ENCODE measurements around the gene SETX.

The SETX gene

GRCh38 chr9:132235894-132236661 lies 118.7 kb downstream of the SETX start:
- Histone ChIP-seq H3K27me3 (replicated peaks; ENCODE audit: control insufficient read depth, insufficient read depth, low read length, poor library complexity, severe bottlenecking) (peaks cover 6% of the 10 kb centered on the region), H3K27ac (ENCODE audit: insufficient read depth, low read length, poor library complexity, severe bottlenecking) (no peak overlapping the region), H3K4me1 (ENCODE audit: control insufficient read depth, insufficient read depth, low read length, poor library complexity, severe bottlenecking) (peaks cover 6% of the 10 kb centered on the region), H3K36me3 (ENCODE audit: control insufficient read depth, insufficient read depth, low read length) (no peaks in the 10 kb centered on the region), H3K9me3 (ENCODE audit: control insufficient read depth, low read length) (no peaks in the 10 kb centered on the region), H3K4me3 (ENCODE audit: insufficient read depth, low read depth, low read length, poor library complexity, severe bottlenecking) (no peak overlapping the region)
- peak; percentile 50 to 65 (median 51) for DNase-seq

GRCh38 chr9:132235125-132235524 lies 119.7 kb downstream of the SETX start:
- DNase-seq = no peak
- no peak overlapping the region for H3K4me3 ChIP-seq (ENCODE audit: insufficient read depth, low read depth, low read length, poor library complexity, severe bottlenecking)
- no peak overlapping the region for H3K27ac ChIP-seq (ENCODE audit: insufficient read depth, low read length, poor library complexity, severe bottlenecking)
- H3K4me1 ChIP-seq (ENCODE audit: control insufficient read depth, insufficient read depth, low read length, poor library complexity, severe bottlenecking) = no peaks in the 10 kb centered on the region
- H3K9me3 ChIP-seq (ENCODE audit: control insufficient read depth, low read length) = no peaks in the 10 kb centered on the region
- H3K27me3 ChIP-seq (replicated peaks; ENCODE audit: control insufficient read depth, insufficient read depth, low read length, poor library complexity, severe bottlenecking) = peaks cover 6% of the 10 kb centered on the region
- H3K36me3 ChIP-seq (ENCODE audit: control insufficient read depth, insufficient read depth, low read length) = no peaks in the 10 kb centered on the region

DNA sequence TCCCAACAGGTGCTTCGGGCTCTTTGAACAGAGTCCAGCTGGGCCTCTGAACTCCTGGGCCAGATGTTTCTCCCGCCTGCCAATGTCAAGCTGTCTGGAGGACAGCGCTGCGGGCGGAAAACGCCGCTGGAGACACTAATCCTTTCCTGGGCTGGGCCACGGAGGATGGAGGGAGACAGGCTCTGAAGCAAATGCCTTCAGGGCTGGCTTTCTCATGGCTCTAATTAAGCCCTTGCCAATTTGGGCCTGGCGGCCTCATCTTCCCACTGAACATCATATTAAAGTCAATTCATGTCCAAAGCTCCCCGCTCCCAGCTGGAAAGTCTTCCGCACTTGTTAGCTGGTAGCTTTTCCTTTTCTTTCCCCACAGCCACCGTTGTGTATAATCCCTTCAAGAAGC lies 120.3 kb downstream of the SETX start:
- Histone ChIP-seq H3K4me3 (ENCODE audit: insufficient read depth, low read depth, low read length, poor library complexity, severe bottlenecking) (no peak overlapping the region), H3K27ac (ENCODE audit: insufficient read depth, low read length, poor library complexity, severe bottlenecking) (no peak overlapping the region), H3K4me1 (ENCODE audit: control insufficient read depth, insufficient read depth, low read length, poor library complexity, severe bottlenecking) (no peaks in the 10 kb centered on the region), H3K27me3 (replicated peaks; ENCODE audit: control insufficient read depth, insufficient read depth, low read length, poor library complexity, severe bottlenecking) (peaks cover 6% of the 10 kb centered on the region), H3K9me3 (ENCODE audit: control insufficient read depth, low read length) (no peaks in the 10 kb centered on the region), H3K36me3 (ENCODE audit: control insufficient read depth, insufficient read depth, low read length) (no peaks in the 10 kb centered on the region)
- no peak for DNase-seq

DNA sequence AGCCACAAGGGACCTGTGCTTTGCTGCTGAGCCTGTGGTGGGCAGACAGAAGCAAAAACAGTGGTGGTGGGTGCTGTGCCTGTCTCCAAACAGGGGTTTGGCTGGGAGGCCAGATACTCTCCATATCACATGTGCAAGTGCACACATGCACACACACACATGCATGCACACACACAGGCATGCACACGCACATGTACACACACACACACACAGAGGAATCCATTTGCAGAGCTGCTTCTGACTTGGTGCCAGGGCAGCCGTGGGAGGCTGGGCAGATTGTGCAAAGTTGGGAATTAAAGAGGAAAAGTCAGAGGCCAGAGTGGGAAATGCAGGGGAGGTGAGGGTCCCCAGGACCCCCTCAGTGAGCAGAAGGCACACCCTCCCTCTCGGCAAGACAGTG lies 121.6 kb downstream of the SETX start:
- peaks cover 6% of the 10 kb centered on the region for H3K27me3 ChIP-seq (replicated peaks; ENCODE audit: control insufficient read depth, insufficient read depth, low read length, poor library complexity, severe bottlenecking)
- H3K27ac ChIP-seq (ENCODE audit: insufficient read depth, low read length, poor library complexity, severe bottlenecking) = no peak overlapping the region
- H3K4me1 ChIP-seq (ENCODE audit: control insufficient read depth, insufficient read depth, low read length, poor library complexity, severe bottlenecking) = no peaks in the 10 kb centered on the region
- H3K36me3 ChIP-seq (ENCODE audit: control insufficient read depth, insufficient read depth, low read length) = no peaks in the 10 kb centered on the region
- H3K4me3 ChIP-seq (ENCODE audit: insufficient read depth, low read depth, low read length, poor library complexity, severe bottlenecking) = no peak overlapping the region
- no peaks in the 10 kb centered on the region for H3K9me3 ChIP-seq (ENCODE audit: control insufficient read depth, low read length)
- DNase-seq = no peak

DNA sequence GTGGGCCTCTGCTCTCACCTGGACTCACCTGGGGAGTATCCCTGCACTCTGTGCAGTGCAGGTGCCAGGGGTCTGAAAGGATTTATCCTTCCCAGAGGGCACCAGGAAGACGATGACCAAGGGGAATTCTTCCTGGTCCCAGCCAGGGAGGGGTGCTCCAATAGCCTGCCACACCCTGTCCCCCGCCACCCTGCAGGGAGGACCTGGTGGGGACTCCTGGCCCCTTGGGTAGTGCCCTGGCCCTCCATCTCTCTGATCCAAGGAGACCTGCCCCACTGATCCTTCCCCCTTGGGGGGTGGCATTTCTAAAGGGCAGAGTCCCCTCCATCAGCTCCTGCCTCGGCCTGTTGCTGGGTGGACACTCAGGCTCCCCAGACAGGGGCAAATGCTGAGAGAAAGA lies 122.3 kb downstream of the SETX start:
- Histone ChIP-seq H3K27ac (ENCODE audit: insufficient read depth, low read length, poor library complexity, severe bottlenecking) (no peak overlapping the region), H3K27me3 (replicated peaks; ENCODE audit: control insufficient read depth, insufficient read depth, low read length, poor library complexity, severe bottlenecking) (peaks cover 6% of the 10 kb centered on the region), H3K9me3 (ENCODE audit: control insufficient read depth, low read length) (no peaks in the 10 kb centered on the region)

GRCh38 chr9:132231019-132231701 lies 123.6 kb downstream of the SETX start:
- peaks cover 6% of the 10 kb centered on the region for H3K27me3 ChIP-seq (replicated peaks; ENCODE audit: control insufficient read depth, insufficient read depth, low read length, poor library complexity, severe bottlenecking)
- no peak overlapping the region for H3K27ac ChIP-seq (ENCODE audit: insufficient read depth, low read length, poor library complexity, severe bottlenecking)
- no peaks in the 10 kb centered on the region for H3K4me1 ChIP-seq (ENCODE audit: control insufficient read depth, insufficient read depth, low read length, poor library complexity, severe bottlenecking)
- H3K9me3 ChIP-seq (ENCODE audit: control insufficient read depth, low read length) = no peaks in the 10 kb centered on the region
- no peak for DNase-seq
- H3K4me3 ChIP-seq (ENCODE audit: insufficient read depth, low read depth, low read length, poor library complexity, severe bottlenecking) = no peak overlapping the region
- H3K36me3 ChIP-seq (ENCODE audit: control insufficient read depth, insufficient read depth, low read length) = no peaks in the 10 kb centered on the region

More for the DNA sequence above, 122.3 kb downstream of the SETX start:
- no peaks in the 10 kb centered on the region for H3K36me3 ChIP-seq (ENCODE audit: control insufficient read depth, insufficient read depth, low read length)
- no peaks in the 10 kb centered on the region for H3K4me1 ChIP-seq (ENCODE audit: control insufficient read depth, insufficient read depth, low read length, poor library complexity, severe bottlenecking)
- DNase-seq = no peak
- H3K4me3 ChIP-seq (ENCODE audit: insufficient read depth, low read depth, low read length, poor library complexity, severe bottlenecking) = no peak overlapping the region

GRCh38 chr9:132230605-132231004 lies 124.2 kb downstream of the SETX start:
- H3K9me3 ChIP-seq (ENCODE audit: control insufficient read depth, low read length) = no peaks in the 10 kb centered on the region
- no peaks in the 10 kb centered on the region for H3K4me1 ChIP-seq (ENCODE audit: control insufficient read depth, insufficient read depth, low read length, poor library complexity, severe bottlenecking)
- peaks cover 6% of the 10 kb centered on the region for H3K27me3 ChIP-seq (replicated peaks; ENCODE audit: control insufficient read depth, insufficient read depth, low read length, poor library complexity, severe bottlenecking)
- no peak for DNase-seq
- H3K36me3 ChIP-seq (ENCODE audit: control insufficient read depth, insufficient read depth, low read length) = no peaks in the 10 kb centered on the region
- H3K4me3 ChIP-seq (ENCODE audit: insufficient read depth, low read depth, low read length, poor library complexity, severe bottlenecking) = no peak overlapping the region
- no peak overlapping the region for H3K27ac ChIP-seq (ENCODE audit: insufficient read depth, low read length, poor library complexity, severe bottlenecking)

- H3K27ac ChIP-seq (ENCODE audit: insufficient read depth, low read length, poor library complexity, severe bottlenecking) = no peak overlapping the region
- H3K36me3 ChIP-seq (ENCODE audit: control insufficient read depth, insufficient read depth, low read length) = no peaks in the 10 kb centered on the region
- H3K9me3 ChIP-seq (ENCODE audit: control insufficient read depth, low read length) = no peaks in the 10 kb centered on the region
- H3K4me3 ChIP-seq (ENCODE audit: insufficient read depth, low read depth, low read length, poor library complexity, severe bottlenecking) = no peak overlapping the region
- peaks cover 6% of the 10 kb centered on the region for H3K27me3 ChIP-seq (replicated peaks; ENCODE audit: control insufficient read depth, insufficient read depth, low read length, poor library complexity, severe bottlenecking)
- no peaks in the 10 kb centered on the region for H3K4me1 ChIP-seq (ENCODE audit: control insufficient read depth, insufficient read depth, low read length, poor library complexity, severe bottlenecking)
- DNase-seq = no peak
These were observed 126.7 kb downstream of the SETX start for GRCh38 chr9:132228062-132228461.

- no peak overlapping the region for H3K4me3 ChIP-seq (ENCODE audit: insufficient read depth, low read depth, low read length, poor library complexity, severe bottlenecking)
- H3K9me3 ChIP-seq (ENCODE audit: control insufficient read depth, low read length) = no peaks in the 10 kb centered on the region
- H3K36me3 ChIP-seq (ENCODE audit: control insufficient read depth, insufficient read depth, low read length) = no peaks in the 10 kb centered on the region
- H3K27me3 ChIP-seq (replicated peaks; ENCODE audit: control insufficient read depth, insufficient read depth, low read length, poor library complexity, severe bottlenecking) = no peaks in the 10 kb centered on the region
- DNase-seq = no peak
- no peaks in the 10 kb centered on the region for H3K4me1 ChIP-seq (ENCODE audit: control insufficient read depth, insufficient read depth, low read length, poor library complexity, severe bottlenecking)
- no peak overlapping the region for H3K27ac ChIP-seq (ENCODE audit: insufficient read depth, low read length, poor library complexity, severe bottlenecking)
These were observed 128.0 kb downstream of the SETX start for GRCh38 chr9:132226571-132227430.

Measured in effector memory CD4-positive, alpha-beta T cell (primary cell).